ENCODE results near the gene DNHD1.
A peak's percentile ranks its signal among the peaks of the same experiment; 100 is the strongest.

DNHD1 gene

GRCh38 chr11:6588018-6588417, 90.9 kb downstream of the DNHD1 start:
- DNase-seq (ENCODE audit: low read depth, low spot score), result no peak

- DNase-seq (ENCODE audit: low read depth, low spot score), result no peak
Measured at GRCh38 chr11:6594142-6594768, 97.2 kb downstream of the DNHD1 start.

- no peak for DNase-seq (ENCODE audit: low read depth, low spot score)
Measured at GRCh38 chr11:6596239-6596877, 99.3 kb downstream of the DNHD1 start.

DNA sequence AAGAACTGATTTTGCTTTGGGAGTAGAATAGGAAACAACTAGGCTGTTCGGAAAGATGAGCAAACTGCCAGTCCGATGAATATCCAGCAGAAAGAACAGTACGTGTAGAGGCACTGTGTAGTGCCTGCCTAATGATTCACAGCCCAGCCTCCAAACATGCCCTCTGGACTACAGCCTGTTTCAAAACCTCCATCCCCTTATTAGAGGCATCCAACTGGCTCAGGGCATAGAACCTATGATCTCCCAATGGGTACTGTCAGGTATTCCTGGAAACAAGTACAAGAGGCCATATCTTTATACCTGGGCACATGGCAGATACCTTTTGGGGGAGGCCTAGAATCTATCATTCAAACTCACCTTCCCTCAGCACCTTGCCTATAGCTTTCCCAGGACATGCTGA, 101.5 kb downstream of the DNHD1 start:
- DNase-seq (ENCODE audit: low read depth, low spot score), result no peak

- DNase-seq (ENCODE audit: low read depth, low spot score), result no peak
Measured at GRCh38 chr11:6599449-6599848, 102.4 kb downstream of the DNHD1 start.

DNA sequence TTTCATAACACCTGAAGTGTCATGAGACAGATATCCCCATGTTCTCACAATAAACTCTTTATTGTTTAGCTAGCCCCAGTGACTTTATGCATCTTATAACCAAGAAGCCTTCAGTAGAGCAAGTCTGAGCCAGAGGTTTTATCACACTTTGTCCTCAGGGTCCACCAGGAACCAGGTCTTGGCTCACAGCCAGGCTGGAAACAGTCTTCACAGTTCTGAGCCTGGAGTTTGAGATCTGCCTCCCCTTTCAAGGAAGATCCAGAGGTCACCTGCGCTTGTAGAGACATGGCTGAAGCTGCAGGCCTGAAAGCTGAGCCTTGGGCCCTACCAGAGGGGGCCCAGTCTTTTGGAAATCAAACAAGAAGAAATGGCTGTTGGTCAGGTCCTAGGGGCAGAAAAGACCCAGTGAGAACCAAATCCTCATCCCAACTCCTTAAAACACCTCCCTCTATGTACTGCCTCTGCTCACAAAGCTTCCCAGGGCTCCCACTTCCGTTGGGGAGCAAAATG, 102.9 kb downstream of the DNHD1 start:
- DNase-seq (ENCODE audit: low read depth, low spot score), result no peak

DNA sequence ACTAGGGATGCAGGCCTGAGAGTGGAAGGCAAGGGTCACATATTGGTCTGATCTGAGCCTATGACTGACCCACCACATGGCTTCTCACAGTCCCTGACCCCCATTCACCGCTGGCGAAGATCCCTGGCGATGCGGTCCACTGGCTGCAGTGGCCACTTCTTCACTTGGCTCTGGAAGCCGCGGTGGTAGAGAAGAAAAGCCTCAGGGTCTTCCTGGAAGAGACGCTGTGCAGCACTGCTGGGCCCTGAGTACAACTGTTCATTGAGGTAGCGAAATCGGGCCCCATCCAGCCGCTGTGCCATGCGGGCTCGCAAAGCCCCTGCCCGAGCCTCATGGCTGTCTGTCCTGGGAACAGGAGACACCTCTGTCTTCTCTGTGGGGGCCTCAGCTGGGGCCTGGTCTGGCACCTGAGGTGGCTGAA, 104.0 kb downstream of the DNHD1 start:
- DNase-seq (ENCODE audit: low read depth, low spot score), result no peak

DNA sequence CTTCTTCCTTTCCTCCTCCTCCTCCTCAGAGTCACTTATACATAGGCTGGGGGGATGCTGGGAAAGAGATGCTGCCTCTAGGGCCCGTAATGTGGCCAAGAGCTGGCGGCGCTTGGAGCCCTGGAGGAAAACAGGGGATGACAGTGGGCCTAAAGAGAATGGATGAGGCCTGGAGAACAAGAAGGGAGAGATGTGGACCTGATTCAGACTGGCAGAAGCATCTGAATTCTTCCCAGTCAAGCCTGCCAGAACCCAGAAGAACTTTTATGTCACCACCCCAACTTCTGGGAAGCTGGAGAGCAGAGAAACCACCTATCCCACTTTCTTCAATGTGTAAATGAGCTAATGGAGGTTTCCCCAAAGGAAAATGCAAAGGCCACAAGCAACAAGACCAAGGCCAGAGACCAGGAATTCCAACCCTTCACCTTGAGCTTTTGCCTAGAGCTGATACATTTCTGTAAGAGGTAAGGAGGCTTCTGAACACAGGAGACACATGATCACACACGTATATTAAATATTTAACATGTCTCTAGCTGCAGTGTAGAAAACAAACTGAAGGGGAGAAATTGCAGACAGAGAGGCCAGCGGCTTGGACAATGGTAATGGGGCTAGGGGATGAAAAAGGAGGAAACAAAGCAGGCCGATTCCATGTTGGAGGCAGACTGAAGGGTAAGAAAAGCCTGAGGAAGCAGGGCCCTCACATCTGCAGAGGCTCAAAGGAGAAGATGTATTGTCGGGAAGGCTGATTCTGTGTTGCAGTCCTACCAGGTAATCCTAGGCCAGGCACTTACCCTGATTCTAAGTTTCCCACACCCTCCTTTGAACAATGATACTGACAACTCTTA, 105.2 kb downstream of the DNHD1 start:
- no peak for DNase-seq (ENCODE audit: low read depth, low spot score)

DNA sequence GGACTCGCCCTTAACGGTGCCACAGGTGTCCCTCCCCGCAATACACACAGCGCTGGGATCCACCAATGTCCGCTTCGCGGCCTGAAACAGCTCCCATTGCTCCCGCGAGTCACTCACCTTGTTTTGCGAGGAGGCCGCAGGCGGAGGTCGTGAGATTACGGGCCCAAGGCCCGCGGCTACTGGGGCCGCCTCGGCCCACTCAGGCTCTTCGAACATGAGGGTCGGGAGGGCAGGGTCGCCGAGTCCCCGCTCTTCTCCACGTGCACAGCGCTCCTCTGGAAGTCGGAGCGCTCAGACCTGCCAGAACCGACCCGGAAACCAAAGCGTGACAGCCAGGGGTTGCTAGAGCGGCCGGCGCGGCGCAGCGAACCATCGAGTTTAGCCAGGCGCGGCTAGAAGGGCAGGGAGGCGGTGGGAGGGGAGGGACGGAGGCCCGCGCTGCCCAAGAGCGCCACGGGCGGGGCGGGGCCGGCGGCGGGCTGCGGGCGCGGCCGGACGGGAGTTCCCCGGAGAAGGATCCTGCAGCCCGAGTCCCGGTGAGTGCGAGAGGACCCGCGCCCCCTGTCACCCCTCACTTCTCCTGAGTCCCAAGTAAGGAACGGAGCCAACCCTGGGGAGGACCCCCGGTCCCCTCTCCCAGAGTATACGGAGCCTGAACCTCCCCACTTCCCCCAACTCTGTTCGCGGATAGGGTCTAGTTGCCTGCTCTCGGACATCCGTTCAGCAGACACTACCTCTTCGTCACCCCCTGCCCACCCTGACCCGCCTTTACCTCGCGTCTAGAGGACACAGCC, 106.4 kb downstream of the DNHD1 start, which contains the start of the genes ILK and RRP8:
Gene ILK, plus strand, starts transcription at position 488 of the 794 bp plus-strand sequence. CDS start 498 bp downstream, outside the sequence.
Gene RRP8, minus strand, starts transcription at position 330 of the 794 bp plus-strand sequence. Its CDS starts 114 bp downstream, at position 216.
- no peak for DNase-seq (ENCODE audit: low read depth, low spot score)

GRCh38 chr11:6604081-6604626, 107.1 kb downstream of the DNHD1 start:
- no peak for DNase-seq (ENCODE audit: low read depth, low spot score)

GRCh38 chr11:6604790-6605189, 107.7 kb downstream of the DNHD1 start:
- no peak for DNase-seq (ENCODE audit: low read depth, low spot score)

DNA sequence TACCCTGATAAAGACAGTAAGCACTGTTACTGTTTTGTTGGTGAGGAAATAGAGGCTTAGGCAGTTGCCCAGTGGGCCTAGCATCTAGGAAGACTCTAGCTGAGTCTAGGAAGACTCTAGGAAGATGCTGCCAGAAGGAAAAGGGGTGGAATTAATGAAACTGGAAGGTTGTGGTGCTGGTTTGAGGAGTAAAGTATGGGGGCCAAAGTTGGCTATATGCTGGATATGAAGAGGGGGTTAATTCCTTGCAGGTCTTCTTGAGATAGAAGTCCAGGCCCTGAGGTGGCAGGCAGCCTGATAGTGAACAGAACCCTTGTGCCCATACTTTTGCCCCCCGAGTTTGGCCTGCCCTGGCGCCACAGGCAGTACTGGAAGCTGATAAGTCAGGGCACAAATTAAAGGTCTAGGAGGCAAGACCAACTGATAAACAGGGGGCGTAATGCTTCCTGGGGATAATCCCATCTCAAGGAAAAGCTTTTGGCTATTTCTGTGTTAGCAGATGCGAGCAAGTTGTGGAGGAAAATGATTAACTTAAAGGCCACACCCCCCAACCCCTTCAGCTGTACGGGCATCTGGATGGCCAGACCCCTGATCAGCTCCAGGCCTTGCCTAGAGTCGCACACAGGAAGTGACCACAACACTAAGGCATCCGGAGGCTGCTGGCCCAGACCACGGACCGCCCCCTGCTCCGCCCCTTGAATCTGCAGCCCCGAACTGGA, 109.5 kb downstream of the DNHD1 start:
- DNase-seq (ENCODE audit: low read depth, low spot score), result peak; percentile 91

GRCh38 chr11:6607190-6607795, 110.2 kb downstream of the DNHD1 start:
- DNase-seq (ENCODE audit: low read depth, low spot score), result no peak

- DNase-seq (ENCODE audit: low read depth, low spot score), result no peak
Measured at GRCh38 chr11:6608011-6608410, 110.9 kb downstream of the DNHD1 start.

GRCh38 chr11:6608726-6609501, 111.8 kb downstream of the DNHD1 start:
- DNase-seq (ENCODE audit: low read depth, low spot score), result no peak

- no peak for DNase-seq (ENCODE audit: low read depth, low spot score)
Measured at GRCh38 chr11:6609502-6610015, 112.5 kb downstream of the DNHD1 start.

GRCh38 chr11:6610591-6610990, 113.5 kb downstream of the DNHD1 start:
- DNase-seq (ENCODE audit: low read depth, low spot score), result no peak

DNA sequence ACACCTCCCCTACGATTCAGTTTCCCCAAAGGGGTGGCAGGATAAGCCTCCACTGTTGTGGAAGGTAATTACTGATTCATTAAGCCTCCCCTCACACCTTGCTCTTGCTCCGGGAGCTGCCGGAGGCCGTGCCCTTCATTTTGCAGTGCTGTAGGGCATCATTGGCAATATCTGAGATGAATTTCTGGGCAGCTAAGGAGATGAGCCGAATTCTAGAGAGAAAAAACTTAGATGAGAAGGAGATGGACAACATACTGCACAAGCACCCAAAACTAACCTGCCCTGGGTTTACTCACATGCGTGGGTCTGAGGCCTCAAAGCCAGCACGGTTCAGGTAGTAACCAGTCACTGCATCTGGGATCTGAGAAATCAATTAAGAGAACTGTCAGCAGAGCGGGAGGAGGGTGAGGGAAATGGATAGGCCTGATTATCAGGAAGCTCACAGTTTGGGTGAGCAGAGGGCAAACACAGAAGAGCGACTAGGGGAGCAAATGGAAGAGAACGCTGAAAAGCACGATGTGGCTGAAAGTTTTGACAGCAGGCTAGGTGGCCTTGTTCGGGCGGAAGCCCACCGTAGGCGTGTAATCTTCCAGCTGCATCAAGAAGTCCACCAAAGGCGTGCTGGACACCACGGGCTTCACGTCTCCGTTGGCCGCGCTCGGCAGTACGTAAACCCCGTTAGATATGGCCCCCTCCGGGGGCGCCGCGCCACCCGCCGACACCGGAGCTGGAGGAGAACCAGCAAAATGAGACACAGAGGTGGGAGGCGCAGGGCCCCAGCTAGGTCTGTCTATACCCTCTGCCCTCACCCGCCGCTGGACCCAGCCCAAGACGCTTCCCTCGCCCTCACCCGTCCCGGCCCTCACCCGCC, 114.2 kb downstream of the DNHD1 start:
- no peak for DNase-seq (ENCODE audit: low read depth, low spot score)
